HUES6 (cell line): ENCODE measurements around the gene FCHSD1.

ENCODE experiments used
- H3K27ac ChIP-seq: 2 replicates; pipeline ENCODE4 v1.7.0; 2013; ENCODE audit warnings: low read depth, mild to moderate bottlenecking, low read length, inconsistent platforms
- H3K27me3 ChIP-seq: 2 replicates; pipeline ENCODE4 v1.6.1; 2013; ENCODE audit warnings: low read length; ENCODE audit not compliant: control insufficient read depth, insufficient read depth
- H3K36me3 ChIP-seq: 2 replicates; pipeline ENCODE4 v1.6.1; 2013; ENCODE audit warnings: low read length; ENCODE audit not compliant: control insufficient read depth, insufficient read depth
- H3K4me1 ChIP-seq: 2 replicates; pipeline ENCODE4 v1.6.1; 2013; ENCODE audit warnings: low read length; ENCODE audit not compliant: control insufficient read depth, insufficient read depth
- H3K4me3 ChIP-seq: 2 replicates; pipeline ENCODE4 v1.5.1; 2013; ENCODE audit warnings: low read depth, low read length
- H3K9ac ChIP-seq: one replicate; pipeline ENCODE4 v1.6.1; 2013; ENCODE audit warnings: mild to moderate bottlenecking, low read length
- H3K9me3 ChIP-seq: 2 replicates; pipeline ENCODE4 v1.6.1; 2013; ENCODE audit warnings: low read depth, low read length; ENCODE audit not compliant: control insufficient read depth, insufficient read depth

Gene FCHSD1

GRCh38 chr5:141672071-141672840, 21.0 kb upstream of the FCHSD1 start:
- Histone ChIP-seq H3K27me3 (no peaks in the 10 kb centered on the region), H3K27ac (no peak overlapping the region), H3K9ac (no peak overlapping the region), H3K4me3 (no peak overlapping the region), H3K9me3 (no peaks in the 10 kb centered on the region), H3K36me3 (peaks cover 46% of the 10 kb centered on the region), H3K4me1 (peaks cover 25% of the 10 kb centered on the region)

- Histone ChIP-seq H3K4me3 (no peak overlapping the region), H3K36me3 (peaks cover 48% of the 10 kb centered on the region), H3K9me3 (no peaks in the 10 kb centered on the region), H3K27me3 (no peaks in the 10 kb centered on the region), H3K4me1 (peaks cover 16% of the 10 kb centered on the region), H3K27ac (no peak overlapping the region), H3K9ac (no peak overlapping the region)
Observed at GRCh38 chr5:141669520-141669919, 18.3 kb upstream of the FCHSD1 start.

GRCh38 chr5:141668601-141669265, 17.5 kb upstream of the FCHSD1 start:
- no peaks in the 10 kb centered on the region for H3K27me3 ChIP-seq
- H3K4me3 ChIP-seq, result no peak overlapping the region
- no peak overlapping the region for H3K27ac ChIP-seq
- H3K9me3 ChIP-seq, result no peaks in the 10 kb centered on the region
- no peak overlapping the region for H3K9ac ChIP-seq
- H3K36me3 ChIP-seq, result peaks cover 55% of the 10 kb centered on the region
- H3K4me1 ChIP-seq, result peaks cover 10% of the 10 kb centered on the region

GRCh38 chr5:141665995-141666940, 15.1 kb upstream of the FCHSD1 start:
- Histone ChIP-seq H3K4me3 (no peak overlapping the region), H3K36me3 (peaks cover 59% of the 10 kb centered on the region), H3K9ac (no peak overlapping the region), H3K27ac (no peak overlapping the region), H3K9me3 (no peaks in the 10 kb centered on the region), H3K27me3 (no peaks in the 10 kb centered on the region), H3K4me1 (no peaks in the 10 kb centered on the region)

- H3K9me3 ChIP-seq, result no peaks in the 10 kb centered on the region
- H3K4me1 ChIP-seq, result no peaks in the 10 kb centered on the region
- H3K27me3 ChIP-seq, result no peaks in the 10 kb centered on the region
- no peak overlapping the region for H3K9ac ChIP-seq
- peaks cover 49% of the 10 kb centered on the region for H3K36me3 ChIP-seq
- H3K27ac ChIP-seq, result no peak overlapping the region
- H3K4me3 ChIP-seq, result no peak overlapping the region
Observed at GRCh38 chr5:141664733-141665461, 13.7 kb upstream of the FCHSD1 start.

GRCh38 chr5:141663506-141663905, 12.3 kb upstream of the FCHSD1 start:
- H3K27me3 ChIP-seq, result no peaks in the 10 kb centered on the region
- no peaks in the 10 kb centered on the region for H3K9me3 ChIP-seq
- peaks cover 47% of the 10 kb centered on the region for H3K36me3 ChIP-seq
- no peak overlapping the region for H3K27ac ChIP-seq
- H3K4me1 ChIP-seq, result no peaks in the 10 kb centered on the region
- H3K9ac ChIP-seq, result no peak overlapping the region
- H3K4me3 ChIP-seq, result no peak overlapping the region

- Histone ChIP-seq H3K4me3 (no peak overlapping the region), H3K9me3 (no peaks in the 10 kb centered on the region), H3K27ac (no peak overlapping the region), H3K4me1 (no peaks in the 10 kb centered on the region), H3K9ac (no peak overlapping the region), H3K27me3 (no peaks in the 10 kb centered on the region), H3K36me3 (peaks cover 58% of the 10 kb centered on the region)
Observed at GRCh38 chr5:141662028-141662427, 10.8 kb upstream of the FCHSD1 start.

- Histone ChIP-seq H3K9me3 (no peaks in the 10 kb centered on the region), H3K27me3 (no peaks in the 10 kb centered on the region), H3K27ac (no peak overlapping the region), H3K9ac (no peak overlapping the region), H3K4me1 (no peaks in the 10 kb centered on the region), H3K36me3 (peaks cover 76% of the 10 kb centered on the region), H3K4me3 (no peak overlapping the region)
Observed at GRCh38 chr5:141657937-141658545, 6.8 kb upstream of the FCHSD1 start.

- H3K9ac ChIP-seq, result no peak overlapping the region
- no peaks in the 10 kb centered on the region for H3K4me1 ChIP-seq
- H3K36me3 ChIP-seq, result peaks cover 69% of the 10 kb centered on the region
- no peaks in the 10 kb centered on the region for H3K27me3 ChIP-seq
- no peak overlapping the region for H3K27ac ChIP-seq
- H3K9me3 ChIP-seq, result no peaks in the 10 kb centered on the region
- H3K4me3 ChIP-seq, result no peak overlapping the region
Observed at GRCh38 chr5:141657404-141657803, 6.2 kb upstream of the FCHSD1 start.

- no peak overlapping the region for H3K27ac ChIP-seq
- peaks cover 63% of the 10 kb centered on the region for H3K36me3 ChIP-seq
- no peak overlapping the region for H3K9ac ChIP-seq
- no peak overlapping the region for H3K4me3 ChIP-seq
- H3K4me1 ChIP-seq, result peaks cover 4% of the 10 kb centered on the region
- H3K9me3 ChIP-seq, result no peaks in the 10 kb centered on the region
- H3K27me3 ChIP-seq, result no peaks in the 10 kb centered on the region
Observed at GRCh38 chr5:141656396-141656795, 5.2 kb upstream of the FCHSD1 start.
